Brain microvascular endothelial cell (primary cell): ENCODE measurements around the gene FGF12.

Experiments used
- DNase-seq: peaks from one replicate; pipeline ENCODE4 v3.0.0-alpha.2; 2020
- H3K27ac ChIP-seq: fragments of 250-450 bp; sonication (Bioruptor Pico); 2 replicates; pipeline ENCODE4 v1.5.1; 2020; ENCODE audit warnings: mild to moderate bottlenecking, moderate library complexity
- H3K27me3 ChIP-seq: fragments of 250-450 bp; sonication (Bioruptor Pico); replicated peaks from 2 replicates; pipeline ENCODE4 v1.5.1; 2020; ENCODE audit warnings: mild to moderate bottlenecking
- H3K36me3 ChIP-seq: fragments of 250-450 bp; sonication (Bioruptor Pico); replicated peaks from 2 replicates; pipeline ENCODE4 v1.5.1; 2020; ENCODE audit warnings: mild to moderate bottlenecking
- H3K4me3 ChIP-seq: 2 replicates; pipeline ENCODE4 v1.5.1; 2011; ENCODE audit warnings: low read depth, mild to moderate bottlenecking, control low read depth, low read length, moderate library complexity
- CTCF ChIP-seq: IDR thresholded peaks from 2 replicates; pipeline ENCODE4 v1.5.1; 2011; ENCODE audit warnings: low read depth, mild to moderate bottlenecking, moderate library complexity, low read length, control low read depth, inconsistent platforms; ENCODE audit errors: missing control alignments
- in situ Hi-C: cut with HindIII; loops from 2 replicates; pipeline ENCODE4 v1.10.0; 2017; ENCODE audit warnings: low sequenced_read_pairs, low pct_ligation_motif_present

The FGF12 gene

GRCh38 chr3:192128060-192128459, 599.3 kb downstream of the FGF12 start:
- no peak for DNase-seq
- Histone ChIP-seq H3K27me3 (no peaks in the 10 kb centered on the region), H3K27ac (no peak overlapping the region), H3K4me3 (no peak overlapping the region), H3K36me3 (no peaks in the 10 kb centered on the region)
- TF ChIP-seq CTCF: no peak
- in situ Hi-C loops: no loop called here

GRCh38 chr3:192122832-192123594, 604.3 kb downstream of the FGF12 start:
- no peak for TF ChIP-seq CTCF
- Histone ChIP-seq H3K27ac (no peak overlapping the region), H3K27me3 (no peaks in the 10 kb centered on the region), H3K4me3 (no peak overlapping the region), H3K36me3 (no peaks in the 10 kb centered on the region)
- in situ Hi-C loops: no loop called here
- no peak for DNase-seq

GRCh38 chr3:192121923-192122322, 605.4 kb downstream of the FGF12 start:
- DNase-seq: no peak
- no peak for TF ChIP-seq CTCF
- Histone ChIP-seq H3K27me3 (no peaks in the 10 kb centered on the region), H3K27ac (no peak overlapping the region), H3K36me3 (no peaks in the 10 kb centered on the region), H3K4me3 (no peak overlapping the region)
- in situ Hi-C loops: no loop called here

- H3K27me3 ChIP-seq: no peaks in the 10 kb centered on the region
- no peaks in the 10 kb centered on the region for H3K36me3 ChIP-seq
- no peak for TF ChIP-seq CTCF
- H3K27ac ChIP-seq: no peak overlapping the region
- no peak overlapping the region for H3K4me3 ChIP-seq
- no peak for DNase-seq
- in situ Hi-C loops: no loop called here
Observed at GRCh38 chr3:192108820-192109219, 618.5 kb downstream of the FGF12 start.

GRCh38 chr3:192106543-192106942, 620.8 kb downstream of the FGF12 start:
- H3K36me3 ChIP-seq: no peaks in the 10 kb centered on the region
- no peak for TF ChIP-seq CTCF
- H3K27me3 ChIP-seq: no peaks in the 10 kb centered on the region
- DNase-seq: no peak
- H3K27ac ChIP-seq: no peak overlapping the region
- H3K4me3 ChIP-seq: no peak overlapping the region
- in situ Hi-C loops: no loop called here
